HFF-Myc (cell line): ENCODE results near the gene ROPN1L.

Experiments used
- DNase-seq: peaks from one replicate; pipeline ENCODE4 v3.0.0-alpha.2; 2011; ENCODE audit warnings: low read depth; ENCODE audit errors: extremely low read depth
- H3K4me3 ChIP-seq: replicated peaks from 2 replicates; pipeline ENCODE4 v1.5.1; 2011; ENCODE audit warnings: low read depth, mild to moderate bottlenecking, control low read depth, low read length
- TF ChIP-seq, protein P1 (sequence below): IDR thresholded peaks from 2 replicates; pipeline ENCODE4 v1.5.1; 2012; ENCODE audit warnings: mild to moderate bottlenecking, low read depth, low read length, control low read depth; ENCODE audit errors: missing control alignments

The ROPN1L gene

DNA sequence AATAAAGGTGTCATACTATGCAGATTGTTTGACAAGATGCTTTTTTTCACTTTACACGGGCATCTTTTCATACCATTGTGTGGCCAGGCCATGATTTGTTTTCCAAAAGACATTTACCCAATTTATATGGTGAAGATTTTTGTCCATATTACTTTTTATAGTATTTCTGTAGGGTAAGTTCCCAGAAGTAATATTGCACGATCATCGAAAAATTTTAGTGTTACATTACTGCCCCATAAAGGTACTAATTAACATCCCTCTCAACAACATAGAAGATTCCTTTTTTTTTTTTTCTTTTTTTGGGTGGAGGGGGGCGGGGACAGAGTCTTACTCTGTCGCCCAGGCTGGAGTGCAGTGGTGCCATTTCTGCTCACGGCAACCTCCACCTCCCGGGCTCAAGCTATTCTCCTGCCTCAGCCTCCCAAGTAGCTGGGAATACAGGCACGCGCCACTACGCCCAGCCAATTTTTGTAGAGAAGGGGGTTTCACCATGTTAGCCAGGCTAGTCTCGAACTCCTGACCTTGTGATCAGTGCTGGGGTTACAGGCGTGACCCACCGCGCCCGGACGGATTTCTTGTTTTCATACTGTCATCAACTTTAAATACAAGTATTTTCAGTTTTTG is 1.2 kb upstream of the ROPN1L start:
- TF ChIP-seq, protein P1, sequence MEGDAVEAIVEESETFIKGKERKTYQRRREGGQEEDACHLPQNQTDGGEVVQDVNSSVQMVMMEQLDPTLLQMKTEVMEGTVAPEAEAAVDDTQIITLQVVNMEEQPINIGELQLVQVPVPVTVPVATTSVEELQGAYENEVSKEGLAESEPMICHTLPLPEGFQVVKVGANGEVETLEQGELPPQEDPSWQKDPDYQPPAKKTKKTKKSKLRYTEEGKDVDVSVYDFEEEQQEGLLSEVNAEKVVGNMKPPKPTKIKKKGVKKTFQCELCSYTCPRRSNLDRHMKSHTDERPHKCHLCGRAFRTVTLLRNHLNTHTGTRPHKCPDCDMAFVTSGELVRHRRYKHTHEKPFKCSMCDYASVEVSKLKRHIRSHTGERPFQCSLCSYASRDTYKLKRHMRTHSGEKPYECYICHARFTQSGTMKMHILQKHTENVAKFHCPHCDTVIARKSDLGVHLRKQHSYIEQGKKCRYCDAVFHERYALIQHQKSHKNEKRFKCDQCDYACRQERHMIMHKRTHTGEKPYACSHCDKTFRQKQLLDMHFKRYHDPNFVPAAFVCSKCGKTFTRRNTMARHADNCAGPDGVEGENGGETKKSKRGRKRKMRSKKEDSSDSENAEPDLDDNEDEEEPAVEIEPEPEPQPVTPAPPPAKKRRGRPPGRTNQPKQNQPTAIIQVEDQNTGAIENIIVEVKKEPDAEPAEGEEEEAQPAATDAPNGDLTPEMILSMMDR = no peak
- no peak for DNase-seq
- H3K4me3 ChIP-seq = no peak overlapping the region

DNA sequence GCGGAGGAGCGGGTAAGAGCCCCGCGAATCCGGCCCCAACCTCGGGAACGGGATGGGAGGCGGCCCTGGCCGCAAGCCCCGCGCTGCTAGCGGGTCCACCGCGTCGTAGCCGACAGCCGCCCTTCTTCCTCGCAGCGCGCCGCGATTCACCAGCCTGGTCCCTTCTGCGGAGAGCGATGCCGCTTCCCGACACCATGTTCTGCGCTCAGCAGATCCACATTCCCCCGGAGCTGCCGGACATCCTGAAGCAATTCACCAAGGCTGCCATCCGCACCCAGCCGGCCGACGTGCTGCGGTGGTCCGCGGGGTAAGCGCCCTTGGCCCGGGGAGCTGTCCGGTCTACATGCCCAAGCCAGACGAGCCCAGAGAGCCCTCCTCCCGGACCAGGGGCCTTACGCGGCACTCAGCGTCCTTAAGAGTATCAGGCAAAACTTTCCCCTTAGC is 335 bp downstream of the ROPN1L start:
- DNase-seq = no peak
- H3K4me3 ChIP-seq = peak overlapping the region; percentile 56
- TF ChIP-seq, protein P1 = no peak

DNA sequence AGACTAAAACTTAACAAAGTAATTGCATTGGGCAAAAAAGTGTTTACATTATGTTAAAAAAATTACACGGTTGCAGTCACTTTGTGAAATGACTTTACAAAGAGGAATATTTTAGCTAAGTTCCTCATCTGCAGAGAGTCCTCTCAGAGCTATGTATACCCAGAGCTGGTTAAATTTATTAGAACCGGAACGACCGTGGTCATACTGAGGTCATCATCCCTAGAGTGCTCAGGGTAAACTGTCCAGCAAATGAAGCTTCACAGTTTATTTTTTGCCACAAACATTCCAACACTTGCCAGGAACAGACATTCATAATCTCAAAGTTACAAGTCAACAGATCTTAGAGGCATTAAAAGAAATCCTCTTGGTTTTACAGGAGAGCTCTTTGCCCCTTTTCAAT is 897 bp downstream of the ROPN1L start:
- no peak for DNase-seq
- TF ChIP-seq, protein P1 = no peak

DNA sequence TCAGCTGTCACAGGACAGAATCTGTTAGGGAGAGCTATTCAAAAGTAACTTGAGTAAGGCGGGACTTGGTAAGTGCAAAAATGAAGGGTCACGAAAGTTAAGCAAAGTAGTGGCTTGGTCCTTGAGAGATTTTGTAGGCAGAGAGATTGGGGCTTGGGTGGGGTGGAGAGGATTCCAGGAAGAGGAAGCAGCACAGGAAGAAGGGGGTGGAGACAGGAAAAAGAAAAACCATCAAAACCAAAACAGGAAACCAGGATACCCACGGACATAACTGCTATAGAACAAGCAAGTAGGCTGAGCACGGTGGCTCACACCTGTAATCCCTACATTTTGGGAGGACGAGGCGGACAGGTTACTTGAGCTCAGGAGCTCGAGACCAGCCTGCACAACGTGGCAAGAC is 3.7 kb downstream of the ROPN1L start:
- no peak overlapping the region for H3K4me3 ChIP-seq
- TF ChIP-seq, protein P1 = no peak
- no peak for DNase-seq

More for the DNA sequence above, 897 bp downstream of the ROPN1L start:
- H3K4me3 ChIP-seq = no peak overlapping the region; the same call in 1 of the 2 replicates

DNA sequence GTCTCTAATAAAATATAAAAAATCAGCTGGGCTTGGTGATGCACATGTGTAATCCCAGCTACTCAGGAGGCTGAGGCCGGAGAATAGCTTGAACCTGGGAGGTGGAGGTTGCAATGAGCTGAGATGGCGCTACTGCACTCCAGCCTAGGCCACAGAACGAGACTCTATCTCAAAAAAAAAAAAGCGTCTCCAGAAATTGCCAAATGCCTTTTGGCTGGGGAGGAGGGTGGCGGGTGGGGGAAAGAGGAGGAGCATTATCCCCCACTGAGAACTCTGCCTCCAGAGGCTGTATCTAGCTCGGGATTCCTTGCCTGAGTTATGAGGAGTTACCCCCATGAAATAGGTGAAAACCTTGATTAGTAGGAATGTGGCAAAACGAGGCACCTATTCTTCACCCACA is 4.8 kb downstream of the ROPN1L start:
- no peak overlapping the region for H3K4me3 ChIP-seq
- TF ChIP-seq, protein P1 = no peak
- DNase-seq = no peak

DNA sequence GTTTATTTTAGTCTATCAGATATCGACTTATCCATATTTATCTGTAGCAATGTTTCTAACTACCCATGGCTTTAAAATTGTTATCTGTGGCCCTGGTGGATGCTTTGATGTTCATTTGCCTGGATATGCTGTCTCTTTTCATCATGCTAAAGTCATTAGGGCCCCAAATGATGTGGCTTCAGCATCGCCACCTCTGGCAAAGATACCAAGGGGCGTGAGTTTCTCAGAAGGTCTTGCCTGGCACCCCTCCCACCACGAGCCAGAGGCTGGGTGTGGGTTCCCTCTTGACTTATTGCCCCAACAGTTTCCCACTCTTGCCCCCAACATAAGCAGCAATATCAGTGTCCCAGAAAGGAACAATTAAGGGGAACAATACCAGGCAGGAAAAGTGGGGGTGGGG is 5.4 kb downstream of the ROPN1L start:
- TF ChIP-seq, protein P1 = no peak
- no peak for DNase-seq
- H3K4me3 ChIP-seq = no peak overlapping the region

DNA sequence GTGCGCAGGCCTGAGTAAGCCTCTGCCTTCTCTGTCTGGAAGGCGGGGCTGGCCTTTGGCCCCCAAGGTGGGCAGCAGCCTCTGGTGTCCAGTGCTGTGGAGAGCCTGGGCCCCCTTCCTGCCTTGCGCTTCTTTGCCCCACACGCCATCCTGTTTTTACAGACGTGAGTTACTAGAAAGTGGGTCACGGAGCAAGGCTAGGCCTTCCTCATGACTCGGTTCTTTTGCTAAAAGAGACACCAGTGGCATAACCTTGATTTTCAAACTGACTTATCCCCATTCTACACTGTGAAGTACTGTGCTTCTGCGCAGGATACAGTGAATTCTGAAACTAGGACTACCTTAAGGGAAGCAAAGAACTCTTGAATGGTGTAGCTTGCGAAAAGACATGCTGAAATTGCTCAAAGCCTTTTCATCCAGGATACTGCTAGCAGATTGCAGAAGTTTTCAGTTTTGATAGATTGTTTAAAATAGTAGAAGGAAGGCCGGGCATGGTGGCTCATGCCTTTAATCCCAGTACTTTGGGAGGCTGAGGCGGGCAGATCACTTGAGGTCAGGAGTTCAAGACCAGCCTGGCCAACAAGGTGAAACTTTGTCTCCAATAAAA is 7.2 kb downstream of the ROPN1L start:
- TF ChIP-seq, protein P1 = no peak
- DNase-seq = no peak
- no peak overlapping the region for H3K4me3 ChIP-seq
